Measurements from ENCODE around the gene RAB11FIP2.

Gene RAB11FIP2

DNA sequence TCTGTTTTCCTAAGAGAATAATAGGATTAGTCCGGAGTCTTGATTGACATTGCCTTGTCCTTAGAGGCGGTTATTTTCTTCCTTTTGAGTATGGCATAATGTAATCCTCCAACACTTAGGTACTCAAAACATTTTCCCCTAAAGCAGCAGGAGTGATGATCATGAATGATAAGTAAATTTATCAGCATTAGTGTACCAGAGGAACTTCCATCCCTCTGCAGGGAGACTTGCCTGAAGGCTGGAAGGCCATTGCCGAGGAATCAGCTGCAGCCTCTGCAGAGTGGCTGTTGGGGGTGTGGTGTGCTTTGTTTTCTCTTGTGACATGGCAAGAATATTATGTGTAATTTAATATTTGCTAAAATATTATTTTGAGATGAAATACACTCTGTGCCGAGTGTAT is 56.8 kb downstream of the RAB11FIP2 start:
- DNase-seq: no peak
- Histone ChIP-seq H4K5ac (ENCODE audit: low read length) (no peak overlapping the region), H3K23ac (ENCODE audit: low read length) (no peak overlapping the region), H4K8ac (ENCODE audit: low read depth, low read length) (no peak overlapping the region), H2BK15ac (replicated peaks; ENCODE audit: low read depth) (no peak overlapping the region), H2BK5ac (ENCODE audit: low read length) (no peak overlapping the region), H3K56ac (ENCODE audit: low read length) (no peak overlapping the region), H3K4ac (ENCODE audit: low read depth, low read length) (no peak overlapping the region), H3K27ac (ENCODE audit: low read depth, low read length) (no peak overlapping the region), H3K4me2 (ENCODE audit: low read length) (no peak overlapping the region), H3K27me3 (ENCODE audit: insufficient read depth, low read length, poor library complexity) (no peaks in the 10 kb centered on the region), H2BK120ac (ENCODE audit: low read depth, low read length) (no peak overlapping the region), H3K9ac (ENCODE audit: low read length) (no peak overlapping the region), H3K36me3 (ENCODE audit: control insufficient read depth, insufficient read depth, low read length) (no peaks in the 10 kb centered on the region), H3K79me1 (ENCODE audit: low read length) (no peaks in the 10 kb centered on the region), H3K4me3 (ENCODE audit: low read length) (no peak overlapping the region), H3K79me2 (ENCODE audit: control insufficient read depth, insufficient read depth, low read length) (no peaks in the 10 kb centered on the region), H3K4me1 (ENCODE audit: control insufficient read depth, low read depth, low read length) (no peaks in the 10 kb centered on the region), H2AK5ac (ENCODE audit: low read length) (no peak overlapping the region), H3K18ac (ENCODE audit: low read length) (no peak overlapping the region)
- WGBS (ENCODE audit: extremely low coverage, insufficient coverage, low lambda C conversion rate): no CpG with 5 or more reads among the region's 4 CpGs

DNA sequence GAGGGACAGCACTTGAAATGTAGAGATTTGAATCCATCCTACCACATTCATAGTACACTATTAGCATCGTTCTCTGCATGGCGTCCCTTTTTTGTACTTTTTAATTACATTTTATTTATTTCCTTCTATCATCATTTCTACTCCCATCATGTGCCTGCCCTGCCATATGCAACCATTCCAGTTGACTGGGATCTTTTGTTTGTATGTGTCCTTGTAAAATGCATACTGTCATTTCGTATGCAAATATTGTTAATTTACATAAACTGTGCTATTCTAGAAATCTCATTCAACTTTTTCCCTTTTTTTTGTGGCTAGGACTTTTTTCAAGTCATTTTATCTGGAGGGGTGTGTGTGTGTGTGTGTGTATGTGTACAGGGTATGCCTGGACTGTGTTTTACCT is 57.9 kb downstream of the RAB11FIP2 start:
- Histone ChIP-seq H3K27me3 (ENCODE audit: insufficient read depth, low read length, poor library complexity) (no peaks in the 10 kb centered on the region), H3K4me3 (ENCODE audit: low read length) (no peak overlapping the region), H3K4me2 (ENCODE audit: low read length) (no peak overlapping the region), H4K8ac (ENCODE audit: low read depth, low read length) (no peak overlapping the region), H2AK5ac (ENCODE audit: low read length) (no peak overlapping the region), H3K36me3 (ENCODE audit: control insufficient read depth, insufficient read depth, low read length) (no peaks in the 10 kb centered on the region), H3K9ac (ENCODE audit: low read length) (no peak overlapping the region), H3K27ac (ENCODE audit: low read depth, low read length) (no peak overlapping the region), H2BK15ac (replicated peaks; ENCODE audit: low read depth) (no peak overlapping the region), H3K79me1 (ENCODE audit: low read length) (no peaks in the 10 kb centered on the region), H3K79me2 (ENCODE audit: control insufficient read depth, insufficient read depth, low read length) (no peaks in the 10 kb centered on the region), H3K4me1 (ENCODE audit: control insufficient read depth, low read depth, low read length) (no peaks in the 10 kb centered on the region), H4K5ac (ENCODE audit: low read length) (no peak overlapping the region), H2BK5ac (ENCODE audit: low read length) (no peak overlapping the region), H3K18ac (ENCODE audit: low read length) (no peak overlapping the region), H3K56ac (ENCODE audit: low read length) (no peak overlapping the region), H3K23ac (ENCODE audit: low read length) (no peak overlapping the region), H2BK120ac (ENCODE audit: low read depth, low read length) (no peak overlapping the region), H3K4ac (ENCODE audit: low read depth, low read length) (no peak overlapping the region)
- no CpG with 5 or more reads among the region's 3 CpGs for WGBS (ENCODE audit: extremely low coverage, insufficient coverage, low lambda C conversion rate)
- DNase-seq: no peak

DNA sequence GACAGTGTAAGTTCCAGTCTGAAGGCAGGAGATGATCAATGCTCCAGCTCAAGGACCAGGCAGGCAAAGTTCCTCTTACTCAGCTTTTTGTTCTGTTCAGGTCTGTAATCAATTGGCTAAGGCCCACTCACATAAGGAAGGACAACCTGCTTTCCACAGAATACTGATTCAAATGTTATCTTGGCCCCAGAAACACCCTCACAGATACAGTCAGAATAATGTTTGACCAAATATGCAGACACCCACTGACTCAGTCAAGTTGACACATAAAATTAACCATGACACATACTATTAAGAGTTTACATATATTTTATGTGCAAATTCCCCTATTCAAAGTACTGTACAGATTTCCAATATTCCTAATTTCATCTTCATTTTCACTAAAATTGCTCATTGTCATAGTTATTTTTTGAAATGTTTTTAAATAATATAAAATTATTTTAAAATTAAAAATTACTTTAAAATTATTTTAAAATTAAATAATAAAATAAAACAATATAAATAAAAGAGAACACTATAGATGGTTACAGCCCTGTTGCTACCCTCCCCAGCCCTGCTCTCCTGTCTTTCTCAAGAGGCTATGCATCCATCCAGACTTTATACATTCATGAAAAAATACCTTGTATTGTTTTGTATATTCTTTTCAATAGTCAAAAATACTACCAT is 59.4 kb downstream of the RAB11FIP2 start:
- Histone ChIP-seq H3K4ac (ENCODE audit: low read depth, low read length) (no peak overlapping the region), H3K18ac (ENCODE audit: low read length) (no peak overlapping the region), H4K8ac (ENCODE audit: low read depth, low read length) (no peak overlapping the region), H3K79me1 (ENCODE audit: low read length) (no peaks in the 10 kb centered on the region), H2BK15ac (replicated peaks; ENCODE audit: low read depth) (no peak overlapping the region), H3K9ac (ENCODE audit: low read length) (no peak overlapping the region), H2AK5ac (ENCODE audit: low read length) (no peak overlapping the region), H3K4me3 (ENCODE audit: low read length) (no peak overlapping the region), H3K4me1 (ENCODE audit: control insufficient read depth, low read depth, low read length) (no peaks in the 10 kb centered on the region), H3K79me2 (ENCODE audit: control insufficient read depth, insufficient read depth, low read length) (no peaks in the 10 kb centered on the region), H4K5ac (ENCODE audit: low read length) (no peak overlapping the region), H2BK5ac (ENCODE audit: low read length) (no peak overlapping the region), H3K4me2 (ENCODE audit: low read length) (no peak overlapping the region), H3K27ac (ENCODE audit: low read depth, low read length) (no peak overlapping the region), H3K23ac (ENCODE audit: low read length) (no peak overlapping the region), H3K27me3 (ENCODE audit: insufficient read depth, low read length, poor library complexity) (no peaks in the 10 kb centered on the region), H3K36me3 (ENCODE audit: control insufficient read depth, insufficient read depth, low read length) (no peaks in the 10 kb centered on the region), H3K56ac (ENCODE audit: low read length) (no peak overlapping the region), H2BK120ac (ENCODE audit: low read depth, low read length) (no peak overlapping the region)
- DNase-seq: no peak

DNA sequence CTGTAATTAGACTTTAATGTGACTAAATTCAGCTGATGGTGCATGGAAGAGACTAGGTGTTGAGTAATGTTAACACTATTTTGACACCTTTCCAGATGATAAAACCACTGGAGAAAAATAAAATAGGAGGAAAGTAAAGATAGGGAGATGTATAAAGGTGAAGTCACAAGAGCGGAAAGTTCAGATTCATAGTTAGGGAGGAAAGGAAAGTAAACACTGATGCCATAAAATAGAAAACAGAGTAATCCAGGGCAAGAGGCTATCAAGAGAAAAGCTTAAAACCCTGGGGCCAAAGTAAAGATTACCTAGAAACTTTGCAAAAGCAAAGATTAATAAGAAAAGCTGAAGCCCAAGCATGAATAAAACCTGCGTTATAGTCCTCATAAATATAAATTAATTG is 62.8 kb downstream of the RAB11FIP2 start:
- no peak overlapping the region for H3K4me2 ChIP-seq (ENCODE audit: low read length)
- H3K36me3 ChIP-seq (ENCODE audit: control insufficient read depth, insufficient read depth, low read length): no peaks in the 10 kb centered on the region
- H3K79me1 ChIP-seq (ENCODE audit: low read length): no peaks in the 10 kb centered on the region
- 100% methylated on average over 1 of the region's 2 CpGs for WGBS (ENCODE audit: extremely low coverage, insufficient coverage, low lambda C conversion rate)
- DNase-seq: no peak
- H3K27ac ChIP-seq (ENCODE audit: low read depth, low read length): no peak overlapping the region
- no peak overlapping the region for H3K4ac ChIP-seq (ENCODE audit: low read depth, low read length)
- no peaks in the 10 kb centered on the region for H3K27me3 ChIP-seq (ENCODE audit: insufficient read depth, low read length, poor library complexity)
- H3K23ac ChIP-seq (ENCODE audit: low read length): no peak overlapping the region
- H3K56ac ChIP-seq (ENCODE audit: low read length): no peak overlapping the region
- H2BK15ac ChIP-seq (replicated peaks; ENCODE audit: low read depth): no peak overlapping the region
- H2BK5ac ChIP-seq (ENCODE audit: low read length): no peak overlapping the region
- no peak overlapping the region for H4K5ac ChIP-seq (ENCODE audit: low read length)
- no peak overlapping the region for H2BK120ac ChIP-seq (ENCODE audit: low read depth, low read length)
- no peak overlapping the region for H2AK5ac ChIP-seq (ENCODE audit: low read length)
- no peak overlapping the region for H3K4me3 ChIP-seq (ENCODE audit: low read length)
- H3K4me1 ChIP-seq (ENCODE audit: control insufficient read depth, low read depth, low read length): no peaks in the 10 kb centered on the region
- no peak overlapping the region for H4K8ac ChIP-seq (ENCODE audit: low read depth, low read length)
- no peak overlapping the region for H3K18ac ChIP-seq (ENCODE audit: low read length)
- H3K79me2 ChIP-seq (ENCODE audit: control insufficient read depth, insufficient read depth, low read length): no peaks in the 10 kb centered on the region
- H3K9ac ChIP-seq (ENCODE audit: low read length): no peak overlapping the region

DNA sequence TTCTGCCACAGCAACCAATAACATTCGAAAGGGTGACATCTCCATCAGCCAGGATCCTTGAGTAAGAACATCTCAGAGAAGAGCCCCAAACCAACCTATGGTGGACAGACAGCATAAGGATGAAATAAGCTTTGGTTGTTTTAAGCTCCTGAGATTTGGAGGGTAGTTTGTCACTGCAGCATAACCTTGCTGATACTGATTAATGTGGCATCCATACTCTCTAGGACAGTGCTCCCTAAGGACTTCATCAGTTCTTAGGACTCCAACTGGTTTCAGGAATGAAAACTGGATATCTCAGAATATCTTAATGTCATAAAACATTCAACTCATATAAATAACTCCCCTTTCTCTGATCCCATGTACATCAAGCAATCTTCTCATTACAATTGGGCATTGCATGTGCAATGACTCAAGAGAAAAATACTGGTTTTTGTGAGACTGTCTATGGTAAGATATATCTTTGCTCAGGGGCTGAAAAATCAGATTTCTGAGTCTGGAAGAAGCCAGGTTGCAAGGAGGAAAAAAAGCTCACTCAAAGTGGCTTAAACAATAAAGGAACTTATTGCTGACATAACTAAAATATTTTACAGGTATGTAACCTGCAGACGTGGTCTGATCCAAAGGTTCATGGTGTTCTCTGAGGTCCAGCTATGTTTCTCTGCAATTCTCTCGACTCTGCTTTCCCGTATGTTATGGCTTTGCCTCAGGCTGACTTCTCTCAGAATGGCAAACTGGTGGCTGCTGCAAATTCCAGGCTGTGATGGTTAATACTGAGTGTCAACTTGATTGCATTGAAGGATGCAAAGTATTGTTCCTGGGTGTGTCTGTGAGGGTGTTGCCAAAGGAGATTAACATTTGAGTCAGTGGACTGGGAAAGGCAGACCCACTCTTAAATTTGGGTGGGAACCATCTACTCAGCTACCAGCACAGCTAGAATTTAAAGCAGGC is 65.7 kb downstream of the RAB11FIP2 start:
- no peak overlapping the region for H3K27ac ChIP-seq (ENCODE audit: low read depth, low read length)
- no peaks in the 10 kb centered on the region for H3K79me1 ChIP-seq (ENCODE audit: low read length)
- H3K23ac ChIP-seq (ENCODE audit: low read length): no peak overlapping the region

More for the DNA sequence above, 65.7 kb downstream of the RAB11FIP2 start:
- no CpG with 5 or more reads among the region's 4 CpGs for WGBS (ENCODE audit: extremely low coverage, insufficient coverage, low lambda C conversion rate)
- DNase-seq: no peak
- Histone ChIP-seq H3K18ac (ENCODE audit: low read length) (no peak overlapping the region), H3K36me3 (ENCODE audit: control insufficient read depth, insufficient read depth, low read length) (no peaks in the 10 kb centered on the region), H2BK120ac (ENCODE audit: low read depth, low read length) (no peak overlapping the region), H2BK5ac (ENCODE audit: low read length) (no peak overlapping the region), H2BK15ac (replicated peaks; ENCODE audit: low read depth) (no peak overlapping the region), H3K56ac (ENCODE audit: low read length) (no peak overlapping the region), H4K8ac (ENCODE audit: low read depth, low read length) (no peak overlapping the region), H3K4me1 (ENCODE audit: control insufficient read depth, low read depth, low read length) (no peaks in the 10 kb centered on the region), H3K9ac (ENCODE audit: low read length) (no peak overlapping the region), H4K5ac (ENCODE audit: low read length) (no peak overlapping the region), H3K27me3 (ENCODE audit: insufficient read depth, low read length, poor library complexity) (no peaks in the 10 kb centered on the region), H2AK5ac (ENCODE audit: low read length) (no peak overlapping the region), H3K4me3 (ENCODE audit: low read length) (no peak overlapping the region), H3K4ac (ENCODE audit: low read depth, low read length) (no peak overlapping the region), H3K79me2 (ENCODE audit: control insufficient read depth, insufficient read depth, low read length) (no peaks in the 10 kb centered on the region), H3K4me2 (ENCODE audit: low read length) (no peak overlapping the region)

Data from mesendoderm (in vitro differentiated cells).